Activated CD8-positive, alpha-beta T cell treated with anti-CD3 and anti-CD28 coated beads for 36 hours (primary cell): ENCODE data around the gene STRAP. TPM values are rescaled to one million over a fixed set of nuclear protein-coding genes. Genes with fewer than 3 reads are reported as not detected.

ENCODE experiments used
- ATAC-seq: fragments of 200-7000 bp; cut with Tn5 transposase; one replicate; pipeline ENCODE4 v1.10.0; 2021; ENCODE audit warnings: mild to moderate bottlenecking, moderate library complexity
- CTCF ChIA-PET: fragments of 350-600 bp; sonication (Branson Sonifier 250); formaldehyde crosslinking; loops from one replicate; lab custom pipeline; 2021; ENCODE audit warnings: antibody characterized with exemption; lab: Charles Lee
- POLR2A ChIA-PET: fragments of 350-600 bp; sonication (Branson Sonifier 250); formaldehyde crosslinking; loops from one replicate; lab custom pipeline; 2021; ENCODE audit warnings: antibody characterized with exemption; lab: Charles Lee
- DNase-seq: peaks from one replicate; pipeline ENCODE4 v3.0.0-alpha.2; 2020
- H3K27ac Mint-ChIP-seq: one replicate; pipeline ENCODE4 v1.8.0; 2021; ENCODE audit warnings: mild to moderate bottlenecking, mixed read lengths
- H3K27me3 Mint-ChIP-seq: one replicate; pipeline ENCODE4 v1.8.0; 2021; ENCODE audit warnings: mixed read lengths
- H3K36me3 Mint-ChIP-seq: one replicate; pipeline ENCODE4 v1.8.0; 2021; ENCODE audit warnings: low read depth, mixed read lengths
- H3K4me1 Mint-ChIP-seq: one replicate; pipeline ENCODE4 v1.8.0; 2021; ENCODE audit warnings: low read depth, mixed read lengths
- H3K4me3 Mint-ChIP-seq: one replicate; pipeline ENCODE4 v1.8.0; 2021; ENCODE audit warnings: mild to moderate bottlenecking, moderate library complexity, mixed read lengths
- H3K9me3 Mint-ChIP-seq: one replicate; pipeline ENCODE4 v1.8.0; 2021; ENCODE audit warnings: mixed read lengths
- intact Hi-C: fragments of 100-400 bp; cut with micrococcal nuclease; formaldehyde crosslinking; loops from one replicate; pipeline ENCODE4 v1.10.0; 2022
- total RNA-seq, 2 experiments: library from RNA; stranded (reverse); gene quantifications; one replicate each; pipeline ENCODE4 v1.2.3, GENCODE V29; 2021
- TF ChIP-seq, protein P1 (sequence below): fragments of 200-600 bp; IDR thresholded peaks from one replicate; pipeline ENCODE4 v1.8.0; 2022; ENCODE audit warnings: antibody characterized with exemption, mild to moderate bottlenecking

The STRAP gene
- total RNA-seq, 2 experiments from 2014 or later, result 138 to 140 TPM

- intact Hi-C loops, result no loop called here
- POLR2A ChIA-PET, result no interaction called here
- no peaks in the 10 kb centered on the region for H3K4me1 Mint-ChIP-seq
- no peak for ATAC-seq
- no peak overlapping the region for H3K4me3 Mint-ChIP-seq
- no peak overlapping the region for H3K27ac Mint-ChIP-seq
- peaks cover 4% of the 10 kb centered on the region for H3K27me3 Mint-ChIP-seq
- TF ChIP-seq, protein P1, sequence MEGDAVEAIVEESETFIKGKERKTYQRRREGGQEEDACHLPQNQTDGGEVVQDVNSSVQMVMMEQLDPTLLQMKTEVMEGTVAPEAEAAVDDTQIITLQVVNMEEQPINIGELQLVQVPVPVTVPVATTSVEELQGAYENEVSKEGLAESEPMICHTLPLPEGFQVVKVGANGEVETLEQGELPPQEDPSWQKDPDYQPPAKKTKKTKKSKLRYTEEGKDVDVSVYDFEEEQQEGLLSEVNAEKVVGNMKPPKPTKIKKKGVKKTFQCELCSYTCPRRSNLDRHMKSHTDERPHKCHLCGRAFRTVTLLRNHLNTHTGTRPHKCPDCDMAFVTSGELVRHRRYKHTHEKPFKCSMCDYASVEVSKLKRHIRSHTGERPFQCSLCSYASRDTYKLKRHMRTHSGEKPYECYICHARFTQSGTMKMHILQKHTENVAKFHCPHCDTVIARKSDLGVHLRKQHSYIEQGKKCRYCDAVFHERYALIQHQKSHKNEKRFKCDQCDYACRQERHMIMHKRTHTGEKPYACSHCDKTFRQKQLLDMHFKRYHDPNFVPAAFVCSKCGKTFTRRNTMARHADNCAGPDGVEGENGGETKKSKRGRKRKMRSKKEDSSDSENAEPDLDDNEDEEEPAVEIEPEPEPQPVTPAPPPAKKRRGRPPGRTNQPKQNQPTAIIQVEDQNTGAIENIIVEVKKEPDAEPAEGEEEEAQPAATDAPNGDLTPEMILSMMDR, result no peak
- DNase-seq, result no peak
- no peaks in the 10 kb centered on the region for H3K36me3 Mint-ChIP-seq
- no peaks in the 10 kb centered on the region for H3K9me3 Mint-ChIP-seq
- CTCF ChIA-PET, result interaction anchor here (1.1 kb wide), 1 partner anchor 308 kb away, joined by 3 read pairs; no protein-coding TSS in a partner anchor
Measured at GRCh38 chr12:15839682-15840081, 42.5 kb upstream of the STRAP start.

- POLR2A ChIA-PET, result no interaction called here
- CTCF ChIA-PET, result interaction anchor here (2.4 kb wide), 1 partner anchor 252 kb away, joined by 8 read pairs; no protein-coding TSS in a partner anchor
- Mint-ChIP-seq H3K4me3 (no peak overlapping the region), H3K36me3 (no peaks in the 10 kb centered on the region), H3K4me1 (no peaks in the 10 kb centered on the region), H3K27ac (no peak overlapping the region), H3K27me3 (peaks cover 3% of the 10 kb centered on the region), H3K9me3 (no peaks in the 10 kb centered on the region)
- ATAC-seq, result no peak
- intact Hi-C loops, result no loop called here
- TF ChIP-seq, protein P1, result no peak
- DNase-seq, result no peak
Measured at GRCh38 chr12:15842108-15842507, 40.1 kb upstream of the STRAP start.

DNA sequence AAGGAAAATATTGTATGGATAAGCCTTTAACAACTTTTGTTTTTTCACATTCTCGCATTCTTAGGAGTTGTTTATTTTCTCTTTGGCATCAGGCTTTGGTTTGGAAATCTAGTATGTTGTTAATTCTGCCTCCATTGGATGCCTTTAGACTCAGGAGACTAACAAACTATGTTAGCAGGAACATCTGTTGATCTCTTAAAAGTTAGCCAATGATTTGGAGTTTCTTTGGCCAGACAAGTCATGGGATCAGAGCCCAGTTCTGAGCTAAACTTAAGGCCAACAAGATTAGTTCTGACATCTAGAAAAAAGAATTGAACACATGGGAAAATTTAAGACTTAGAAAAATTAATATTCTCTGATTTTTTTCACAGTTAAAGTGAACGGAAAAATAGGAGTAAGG, 35.3 kb upstream of the STRAP start:
- TF ChIP-seq, protein P1, result no peak
- Mint-ChIP-seq H3K27me3 (no peaks in the 10 kb centered on the region), H3K9me3 (no peaks in the 10 kb centered on the region), H3K4me1 (no peaks in the 10 kb centered on the region), H3K36me3 (no peaks in the 10 kb centered on the region), H3K4me3 (no peak overlapping the region), H3K27ac (no peak overlapping the region)
- intact Hi-C loops, result no loop called here
- ChIA-PET POLR2A (no interaction called here), CTCF (interaction anchor here (0.8 to 2.5 kb wide), 4 partner anchors 10 to 315 kb away, joined by 3 to 14 read pairs (median 8); no protein-coding TSS in a partner anchor)
- no peak for ATAC-seq
- DNase-seq, result no peak

GRCh38 chr12:15848606-15849005, 33.6 kb upstream of the STRAP start:
- ChIA-PET POLR2A (no interaction called here), CTCF (interaction anchor here (1.1 to 2.5 kb wide), 3 partner anchors 8 to 258 kb away, joined by 3 to 14 read pairs (median 10); no protein-coding TSS in a partner anchor)
- no peaks in the 10 kb centered on the region for H3K27me3 Mint-ChIP-seq
- H3K36me3 Mint-ChIP-seq, result no peaks in the 10 kb centered on the region
- H3K9me3 Mint-ChIP-seq, result no peaks in the 10 kb centered on the region
- no peaks in the 10 kb centered on the region for H3K4me1 Mint-ChIP-seq
- ATAC-seq (no peak), DNase-seq (no peak)
- TF ChIP-seq, protein P1, result no peak
- intact Hi-C loops, result no loop called here
- no peak overlapping the region for H3K27ac Mint-ChIP-seq
- no peak overlapping the region for H3K4me3 Mint-ChIP-seq

- CTCF ChIA-PET, result interaction anchor here (0.8 to 3.0 kb wide), 2 partner anchors 261 to 267 kb away, joined by 3 to 13 read pairs; no protein-coding TSS in a partner anchor
- Mint-ChIP-seq H3K9me3 (no peaks in the 10 kb centered on the region), H3K27ac (no peak overlapping the region), H3K4me1 (no peaks in the 10 kb centered on the region), H3K4me3 (no peak overlapping the region), H3K27me3 (no peaks in the 10 kb centered on the region), H3K36me3 (no peaks in the 10 kb centered on the region)
- intact Hi-C loops, result no loop called here
- DNase-seq (no peak), ATAC-seq (no peak)
- POLR2A ChIA-PET, result no interaction called here
- TF ChIP-seq, protein P1, result no peak
Measured at GRCh38 chr12:15851045-15851620, 31.1 kb upstream of the STRAP start.
